GM19035 (cell line): ENCODE data around the gene PDK4.
"Not testable (repeated sequence)": the region's sequence is repeated elsewhere in the genome, so short reads cannot be mapped to it uniquely, and the experiment has no call there.

Experiments
- ATAC-seq: cut with Tn5 transposase; IDR thresholded peaks from one replicate; pipeline ENCODE4 v1.9.1; 2021; ENCODE audit not compliant: unreplicated experiment

Gene PDK4

GRCh38 chr7:95605275-95605674 lies 9.0 kb upstream of the PDK4 start:
- ATAC-seq, result no peak

DNA sequence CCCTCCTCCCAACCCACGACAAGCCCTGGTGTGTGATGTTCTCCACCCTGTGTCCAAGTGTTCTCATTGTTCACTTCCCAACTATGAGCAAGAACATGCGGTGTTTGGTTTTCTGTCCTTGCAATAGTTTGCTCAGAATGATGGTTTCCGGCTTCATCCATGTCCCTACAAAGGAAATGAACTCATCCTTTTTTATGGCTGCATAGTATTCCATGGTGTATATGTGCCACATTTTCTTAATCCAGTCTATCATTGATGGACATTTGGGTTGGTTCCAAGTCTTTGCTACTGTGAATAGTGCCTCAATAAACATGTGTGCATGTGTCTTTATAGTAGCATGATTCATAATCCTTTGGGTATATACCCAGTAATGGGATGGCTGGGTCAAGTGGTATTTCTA lies 8.5 kb upstream of the PDK4 start:
- ATAC-seq, result not testable (repeated sequence)

GRCh38 chr7:95604397-95604796 lies 8.1 kb upstream of the PDK4 start:
- ATAC-seq, result not testable (repeated sequence)

GRCh38 chr7:95602421-95602820 lies 6.1 kb upstream of the PDK4 start:
- ATAC-seq, result no peak

DNA sequence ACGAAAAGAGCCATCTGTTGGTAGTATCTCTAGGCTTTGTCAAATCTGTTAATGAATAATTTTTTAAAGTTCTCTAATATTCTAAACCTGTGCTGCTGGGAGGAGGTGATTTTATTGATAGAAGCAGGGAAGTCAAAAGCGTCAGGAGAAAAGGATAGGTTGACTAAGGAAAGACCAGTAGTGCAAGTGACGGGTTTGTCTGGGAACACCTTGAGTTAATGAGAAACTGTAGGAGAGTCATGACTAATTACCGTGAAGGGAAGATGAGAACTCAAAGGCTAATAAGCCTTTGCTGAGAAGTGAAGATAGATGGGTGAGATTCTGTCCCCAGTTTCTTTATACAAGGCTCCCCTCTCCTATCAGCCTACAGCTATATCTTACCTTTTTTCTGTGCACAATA lies 5.0 kb upstream of the PDK4 start:
- no peak for ATAC-seq

- no peak for ATAC-seq
Measured at GRCh38 chr7:95599069-95599468, 2.8 kb upstream of the PDK4 start.

- no peak for ATAC-seq
Measured at GRCh38 chr7:95598511-95598910, 2.2 kb upstream of the PDK4 start.

GRCh38 chr7:95595746-95596197 lies 544 bp downstream of the PDK4 start:
- no peak for ATAC-seq

GRCh38 chr7:95594185-95594584 lies 2.1 kb downstream of the PDK4 start:
- ATAC-seq, result no peak

GRCh38 chr7:95593343-95593742 lies 3.0 kb downstream of the PDK4 start:
- ATAC-seq, result no peak

GRCh38 chr7:95592570-95592969 lies 3.7 kb downstream of the PDK4 start:
- ATAC-seq, result no peak

DNA sequence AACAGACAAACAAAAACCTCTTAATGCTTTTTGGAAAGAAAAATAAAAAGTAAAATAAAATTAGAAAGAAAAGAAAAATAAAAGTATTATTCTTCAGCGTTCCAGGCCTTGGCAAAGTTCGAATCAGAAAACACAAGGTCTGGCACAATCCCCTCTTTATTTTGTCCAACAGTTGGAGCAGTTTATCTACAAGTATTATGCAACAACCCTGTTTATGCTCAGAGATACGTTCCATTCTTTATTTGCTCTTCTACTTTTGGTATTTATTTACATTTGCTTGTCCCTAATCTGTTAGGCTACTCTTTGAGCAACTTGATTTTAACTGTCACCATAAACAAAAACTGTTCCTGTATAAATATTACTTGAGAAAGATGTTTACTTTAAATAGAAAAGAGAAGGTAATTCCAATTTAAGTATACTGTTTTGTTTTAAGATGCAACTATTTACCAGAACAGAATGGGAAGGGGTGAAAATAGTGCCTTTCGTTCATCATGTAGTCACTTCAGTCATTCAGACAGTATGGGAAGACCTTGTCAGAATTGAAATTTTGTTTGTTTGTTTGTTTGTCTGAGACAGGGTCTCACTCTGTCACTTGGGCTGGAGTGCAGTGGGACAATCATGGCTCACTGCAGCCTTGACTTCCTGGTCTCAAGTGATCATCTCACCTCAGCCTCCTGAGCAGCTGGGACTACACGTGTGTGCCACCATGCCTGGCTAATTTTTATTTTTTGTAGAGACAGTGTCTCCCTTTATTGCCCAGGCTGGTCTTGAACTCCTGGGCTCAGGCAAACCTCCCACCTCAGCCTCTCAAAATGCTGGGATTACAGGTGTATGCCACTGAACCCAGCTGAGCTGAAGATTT lies 5.7 kb downstream of the PDK4 start:
- ATAC-seq, result no peak

DNA sequence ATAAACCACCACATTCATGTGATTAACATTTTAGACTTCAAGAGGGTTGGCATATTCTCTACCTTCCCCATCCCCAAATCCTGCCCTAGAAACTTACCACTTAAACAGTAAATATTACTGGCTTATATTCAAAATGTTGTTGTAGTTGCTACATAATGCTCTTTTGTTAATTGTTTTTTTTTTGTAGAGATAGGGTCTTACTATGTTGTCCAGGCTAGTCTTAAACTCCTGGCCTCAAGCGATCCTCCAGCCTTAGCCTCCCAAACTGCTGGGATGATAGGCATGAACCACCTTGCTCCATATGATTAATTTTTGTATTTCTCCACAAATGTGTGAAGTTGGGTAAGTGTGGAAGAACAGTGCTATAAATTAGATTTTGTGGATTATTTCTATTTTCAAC lies 6.5 kb downstream of the PDK4 start:
- ATAC-seq, result no peak

- ATAC-seq, result no peak
Measured at GRCh38 chr7:95589031-95589430, 7.3 kb downstream of the PDK4 start.

DNA sequence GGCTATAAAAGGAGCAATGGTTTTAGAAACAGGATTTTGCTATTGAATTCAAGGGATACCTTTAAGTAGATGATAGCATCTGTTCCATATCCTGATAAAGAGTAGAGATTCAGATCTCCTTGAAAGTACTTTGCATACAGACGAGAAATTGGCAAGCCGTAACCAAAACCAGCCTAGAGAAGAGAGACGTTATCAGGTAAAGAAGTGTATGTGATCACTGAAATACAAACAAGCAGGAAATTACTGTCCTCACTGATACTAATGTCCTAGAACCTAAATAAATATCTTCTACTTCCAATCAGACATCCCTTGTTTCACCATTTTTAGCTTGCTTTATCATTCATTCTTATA lies 9.4 kb downstream of the PDK4 start:
- ATAC-seq, result no peak

DNA sequence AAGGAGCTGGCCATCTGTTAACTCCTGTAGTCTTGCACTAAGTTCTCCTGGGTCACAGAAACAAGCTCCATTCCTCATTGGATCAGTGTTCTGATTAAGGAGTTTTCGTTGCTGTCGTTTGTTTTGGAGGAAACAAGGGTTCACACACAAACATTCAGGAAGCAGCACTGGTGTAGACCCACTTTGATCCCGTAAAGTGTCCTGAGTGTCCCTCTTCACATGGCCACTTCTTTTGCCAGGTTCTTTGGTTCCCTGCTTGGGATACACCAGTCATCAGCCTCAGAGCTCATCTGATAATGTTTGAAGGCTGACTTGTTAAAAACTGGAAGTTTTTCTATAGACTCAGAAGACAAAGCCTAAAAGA lies 10.9 kb downstream of the PDK4 start:
- no peak for ATAC-seq

GRCh38 chr7:95584769-95585425 lies 11.4 kb downstream of the PDK4 start:
- no peak for ATAC-seq

- no peak for ATAC-seq
Measured at GRCh38 chr7:95583834-95584621, 12.3 kb downstream of the PDK4 start.

DNA sequence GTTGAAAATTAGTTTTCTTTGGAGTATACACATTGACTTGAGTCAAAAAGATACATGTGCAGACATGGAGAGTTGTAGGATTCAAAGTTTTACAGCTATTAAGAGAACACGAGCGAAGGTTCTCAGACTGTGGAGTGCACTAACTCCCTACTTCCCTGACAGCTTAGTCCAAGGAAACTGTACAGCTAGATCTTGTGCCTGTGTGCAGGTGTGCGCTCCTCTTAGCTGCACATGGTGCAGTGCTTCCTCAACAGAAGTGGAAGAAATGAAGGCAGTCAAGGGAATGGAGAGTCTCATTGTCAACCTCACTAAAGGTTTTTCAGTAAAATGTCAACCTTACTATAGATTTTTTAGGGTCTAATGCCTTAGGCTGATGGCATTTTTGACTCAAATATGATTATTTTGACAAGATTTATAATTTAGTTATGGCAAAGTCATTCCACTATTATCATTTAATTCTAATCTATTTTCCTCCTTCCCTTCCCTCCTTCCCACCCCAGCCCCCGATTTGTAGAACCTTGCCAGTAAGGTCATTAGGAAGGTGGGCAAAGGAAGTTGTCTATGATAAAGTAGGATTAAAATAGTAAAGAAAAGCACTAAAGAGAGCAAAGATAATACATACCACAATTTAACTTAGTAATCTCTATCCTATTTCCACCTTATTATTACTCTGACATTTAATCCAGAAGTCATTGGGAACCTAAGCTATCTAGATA lies 13.6 kb downstream of the PDK4 start:
- no peak for ATAC-seq

GRCh38 chr7:95581467-95581866 lies 14.8 kb downstream of the PDK4 start:
- no peak for ATAC-seq

DNA sequence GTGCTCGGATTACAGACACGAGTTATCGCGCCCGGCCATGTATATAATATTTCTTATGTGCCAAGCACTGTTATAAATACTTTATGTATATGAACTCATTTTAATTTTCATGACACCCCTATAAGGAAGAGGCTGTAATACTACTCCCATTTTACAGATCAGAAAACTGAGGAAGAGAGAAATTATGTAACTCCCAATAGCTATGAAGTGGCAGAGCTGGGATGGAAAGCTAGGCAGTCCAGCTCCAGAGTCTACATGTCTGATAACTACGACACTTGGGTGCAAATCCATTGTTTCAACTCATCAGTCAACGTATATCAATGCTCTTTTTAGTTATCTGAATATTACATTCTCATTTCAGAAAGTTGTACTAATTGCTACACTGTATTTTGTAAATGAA lies 17.0 kb downstream of the PDK4 start:
- no peak for ATAC-seq
